Mesothelial cell of epicardium (in vitro differentiated cells): ENCODE results near the gene GALNT1. TPM values are rescaled to one million over a fixed set of nuclear protein-coding genes. Genes with fewer than 3 reads are reported as not detected.

Experiments used
- DNase-seq, 2 experiments: peaks; one replicate each; pipeline ENCODE4 v3.0.0; 2021; ENCODE audit warnings: low spot score in 2 of 2; ENCODE audit not compliant: unreplicated experiment in 2 of 2
- H3K27ac Mint-ChIP-seq: 2 replicates; pipeline ENCODE4 v1.8.0; 2021; ENCODE audit warnings: mixed read lengths
- H3K27me3 Mint-ChIP-seq: 2 replicates; pipeline ENCODE4 v1.8.0; 2021; ENCODE audit warnings: low read depth, mixed read lengths
- H3K36me3 Mint-ChIP-seq: 2 replicates; pipeline ENCODE4 v1.8.0; 2021; ENCODE audit warnings: mixed read lengths
- H3K4me1 Mint-ChIP-seq: 2 replicates; pipeline ENCODE4 v1.8.0; 2021; ENCODE audit warnings: mixed read lengths
- H3K4me3 Mint-ChIP-seq: 2 replicates; pipeline ENCODE4 v1.8.0; 2021; ENCODE audit warnings: mild to moderate bottlenecking, moderate library complexity, mixed read lengths
- H3K9me3 Mint-ChIP-seq: 2 replicates; pipeline ENCODE4 v1.8.0; 2021; ENCODE audit warnings: mixed read lengths
- CTCF ChIP-seq: fragments of 200-600 bp; sonication (generic); IDR thresholded peaks from one replicate; pipeline ENCODE4 v1.5.0; 2021; ENCODE audit warnings: antibody characterized with exemption; ENCODE audit not compliant: unreplicated experiment
- total RNA-seq: library from RNA; stranded (reverse); gene quantifications from 3 replicates; pipeline ENCODE4 v1.2.1, GENCODE V29; 2021

GALNT1 gene
- total RNA-seq, 1 donor from 2014 or later, result 85.0 TPM

GRCh38 chr18:35602193-35602820, 20.8 kb downstream of the GALNT1 start:
- Mint-ChIP-seq H3K4me1 (no peaks in the 10 kb centered on the region), H3K9me3 (peaks cover 64% of the 10 kb centered on the region), H3K36me3 (peaks cover 63% of the 10 kb centered on the region), H3K4me3 (no peak overlapping the region), H3K27me3 (no peaks in the 10 kb centered on the region), H3K27ac (no peak overlapping the region)
- TF ChIP-seq CTCF, result no peak
- DNase-seq, result no peak

GRCh38 chr18:35603008-35603407, 21.5 kb downstream of the GALNT1 start:
- Mint-ChIP-seq H3K36me3 (peaks cover 63% of the 10 kb centered on the region), H3K27ac (no peak overlapping the region), H3K27me3 (no peaks in the 10 kb centered on the region), H3K9me3 (peaks cover 64% of the 10 kb centered on the region), H3K4me1 (no peaks in the 10 kb centered on the region), H3K4me3 (no peak overlapping the region)
- no peak for DNase-seq
- no peak for TF ChIP-seq CTCF

- Mint-ChIP-seq H3K9me3 (peaks cover 59% of the 10 kb centered on the region), H3K4me1 (no peaks in the 10 kb centered on the region), H3K27me3 (no peaks in the 10 kb centered on the region), H3K36me3 (peaks cover 59% of the 10 kb centered on the region), H3K27ac (no peak overlapping the region), H3K4me3 (no peak overlapping the region)
- no peak for TF ChIP-seq CTCF
- no peak for DNase-seq
These were observed 22.0 kb downstream of the GALNT1 start for GRCh38 chr18:35603528-35603927.

- Mint-ChIP-seq H3K4me3 (no peak overlapping the region), H3K27ac (no peak overlapping the region), H3K27me3 (no peaks in the 10 kb centered on the region), H3K36me3 (peaks cover 51% of the 10 kb centered on the region), H3K4me1 (peaks cover 3% of the 10 kb centered on the region), H3K9me3 (peaks cover 52% of the 10 kb centered on the region)
- no peak for TF ChIP-seq CTCF
- DNase-seq, result no peak
These were observed 22.8 kb downstream of the GALNT1 start for GRCh38 chr18:35604369-35604768.

- Mint-ChIP-seq H3K4me3 (no peak overlapping the region), H3K4me1 (peaks cover 4% of the 10 kb centered on the region), H3K27ac (no peak overlapping the region), H3K27me3 (no peaks in the 10 kb centered on the region), H3K9me3 (peaks cover 38% of the 10 kb centered on the region), H3K36me3 (peaks cover 38% of the 10 kb centered on the region)
- no peak for DNase-seq
- TF ChIP-seq CTCF, result no peak
These were observed 24.3 kb downstream of the GALNT1 start for GRCh38 chr18:35605686-35606417.
